CD1c-positive myeloid dendritic cell (primary cell): ENCODE data around the gene DCDC2.
"Not testable (repeated sequence)": the region's sequence is repeated elsewhere in the genome, so short reads cannot be mapped to it uniquely, and the experiment has no call there.

Source experiments
- DNase-seq: peaks from one replicate; pipeline ENCODE4 v3.0.0-alpha.2; 2016; ENCODE audit errors: extremely low spot score

The DCDC2 gene

GRCh38 chr6:24357336-24358218 is at the start of gene DCDC2:
DCDC2 (minus strand) TSS chr6:24358059; CDS start chr6:24357750, 309 bp downstream.
- peak; percentile 3 for DNase-seq

GRCh38 chr6:24405262-24405661 is 47.4 kb upstream of the DCDC2 start:
- DNase-seq, result no peak

- DNase-seq, result no peak
These were observed 45.6 kb upstream of the DCDC2 start for GRCh38 chr6:24403501-24403824.

GRCh38 chr6:24402697-24403500 is 45.0 kb upstream of the DCDC2 start, which contains the start of gene MRS2:
MRS2 (plus strand) TSS chr6:24402936; CDS start chr6:24403047, 111 bp downstream.
- DNase-seq, result peak; percentile 84

GRCh38 chr6:24401458-24401857 is 43.6 kb upstream of the DCDC2 start:
- DNase-seq, result no peak

- not testable (repeated sequence) for DNase-seq
These were observed 42.5 kb upstream of the DCDC2 start for GRCh38 chr6:24400045-24401039.

- no peak for DNase-seq
These were observed 39.8 kb upstream of the DCDC2 start for GRCh38 chr6:24397631-24398030.

- DNase-seq, result no peak
These were observed 39.0 kb upstream of the DCDC2 start for GRCh38 chr6:24396824-24397223.

GRCh38 chr6:24394780-24395437 is 37.0 kb upstream of the DCDC2 start:
- peak; percentile 79 for DNase-seq

- DNase-seq, result peak; percentile 42
These were observed 36.4 kb upstream of the DCDC2 start for GRCh38 chr6:24394061-24394779.

- no peak for DNase-seq
These were observed 34.0 kb upstream of the DCDC2 start for GRCh38 chr6:24391756-24392405.

- DNase-seq, result no peak
These were observed 33.3 kb upstream of the DCDC2 start for GRCh38 chr6:24391208-24391607.

GRCh38 chr6:24387818-24388217 is 30.0 kb upstream of the DCDC2 start:
- no peak for DNase-seq

GRCh38 chr6:24385536-24386269 is 27.8 kb upstream of the DCDC2 start:
- no peak for DNase-seq

- not testable (repeated sequence) for DNase-seq
These were observed 26.7 kb upstream of the DCDC2 start for GRCh38 chr6:24384369-24385130.

- DNase-seq, result not testable (repeated sequence)
These were observed 25.1 kb upstream of the DCDC2 start for GRCh38 chr6:24382891-24383494.

- DNase-seq, result no peak
These were observed 24.3 kb upstream of the DCDC2 start for GRCh38 chr6:24382220-24382540.
